AG09319 (cell line): Measurements from ENCODE around the gene ZC2HC1B.
A peak's percentile ranks its signal among the peaks of the same experiment; 100 is the strongest.

Experiments
- DNase-seq: peaks from one replicate; pipeline ENCODE4 v3.0.0-alpha.2; 2010; ENCODE audit warnings: low read depth; ENCODE audit errors: extremely low read depth
- TF ChIP-seq, protein P1 (sequence below): IDR thresholded peaks from 2 replicates; pipeline ENCODE4 v1.5.1; 2011; ENCODE audit warnings: low read depth, mild to moderate bottlenecking, inconsistent platforms, low read length, moderate library complexity

The ZC2HC1B gene

DNA sequence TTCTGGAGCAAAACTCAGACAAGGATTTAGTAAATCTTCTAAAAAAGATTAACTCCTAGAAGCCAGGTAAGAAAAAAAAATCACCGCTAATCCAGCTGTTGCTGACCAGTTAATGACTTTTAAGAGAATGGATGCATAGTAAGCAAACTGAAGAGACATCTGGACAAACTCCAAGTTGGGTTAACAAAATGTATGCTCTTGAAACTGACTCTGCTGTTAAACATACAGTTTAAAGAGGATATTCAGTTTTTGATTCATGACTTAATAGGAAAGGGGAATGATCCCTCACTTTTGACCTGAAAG is 73.3 kb downstream of the ZC2HC1B start:
- DNase-seq: no peak
- TF ChIP-seq, protein P1, sequence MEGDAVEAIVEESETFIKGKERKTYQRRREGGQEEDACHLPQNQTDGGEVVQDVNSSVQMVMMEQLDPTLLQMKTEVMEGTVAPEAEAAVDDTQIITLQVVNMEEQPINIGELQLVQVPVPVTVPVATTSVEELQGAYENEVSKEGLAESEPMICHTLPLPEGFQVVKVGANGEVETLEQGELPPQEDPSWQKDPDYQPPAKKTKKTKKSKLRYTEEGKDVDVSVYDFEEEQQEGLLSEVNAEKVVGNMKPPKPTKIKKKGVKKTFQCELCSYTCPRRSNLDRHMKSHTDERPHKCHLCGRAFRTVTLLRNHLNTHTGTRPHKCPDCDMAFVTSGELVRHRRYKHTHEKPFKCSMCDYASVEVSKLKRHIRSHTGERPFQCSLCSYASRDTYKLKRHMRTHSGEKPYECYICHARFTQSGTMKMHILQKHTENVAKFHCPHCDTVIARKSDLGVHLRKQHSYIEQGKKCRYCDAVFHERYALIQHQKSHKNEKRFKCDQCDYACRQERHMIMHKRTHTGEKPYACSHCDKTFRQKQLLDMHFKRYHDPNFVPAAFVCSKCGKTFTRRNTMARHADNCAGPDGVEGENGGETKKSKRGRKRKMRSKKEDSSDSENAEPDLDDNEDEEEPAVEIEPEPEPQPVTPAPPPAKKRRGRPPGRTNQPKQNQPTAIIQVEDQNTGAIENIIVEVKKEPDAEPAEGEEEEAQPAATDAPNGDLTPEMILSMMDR: no peak

DNA sequence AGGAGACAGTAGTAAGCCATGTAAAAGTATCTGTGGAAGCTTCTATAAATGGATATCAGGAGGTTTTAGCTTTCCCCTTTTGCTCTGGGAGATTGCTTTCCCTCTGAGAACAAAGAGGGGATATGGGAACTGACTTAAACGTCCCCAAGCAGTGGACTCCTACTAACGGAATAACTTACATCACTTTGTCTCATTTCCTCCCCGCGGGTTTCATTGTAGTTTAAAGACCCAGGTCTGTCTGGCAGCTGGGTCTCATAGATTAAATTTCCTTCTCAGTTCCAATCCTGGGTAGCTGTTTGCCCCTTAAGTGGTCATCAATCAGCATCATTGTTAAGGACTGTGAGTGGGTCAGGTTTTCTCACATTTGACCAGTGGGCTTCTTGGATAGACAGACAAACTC is 75.1 kb downstream of the ZC2HC1B start:
- DNase-seq: no peak
- TF ChIP-seq, protein P1: no peak

DNA sequence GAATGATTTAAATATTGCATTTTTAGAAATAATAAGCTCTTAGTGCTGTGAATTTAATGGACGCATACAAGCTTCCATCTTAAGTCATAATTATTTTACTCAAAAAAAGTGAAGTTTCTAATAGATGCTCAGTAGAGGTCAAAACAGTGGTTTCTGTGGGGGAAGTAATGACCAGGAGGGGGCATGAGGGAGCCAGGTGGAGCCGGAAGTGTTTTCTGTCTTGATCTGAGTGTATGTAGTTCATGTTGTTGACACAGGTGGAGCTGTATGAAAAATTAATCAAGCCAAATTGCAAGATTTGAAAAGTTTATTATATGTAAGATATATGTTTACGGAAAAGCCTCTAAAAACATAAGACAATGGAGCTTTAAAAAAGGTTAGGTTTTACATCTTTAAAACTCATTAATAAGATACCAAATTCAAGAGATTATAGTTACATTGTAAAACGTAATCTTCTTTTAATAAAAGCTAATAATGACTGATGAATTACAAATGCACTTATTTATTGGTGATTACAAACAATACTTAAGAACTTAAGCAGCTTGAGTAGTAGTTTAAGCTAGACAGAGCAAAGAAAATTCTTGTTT is 75.8 kb downstream of the ZC2HC1B start:
- TF ChIP-seq, protein P1: peak; percentile 67
- DNase-seq: no peak

DNA sequence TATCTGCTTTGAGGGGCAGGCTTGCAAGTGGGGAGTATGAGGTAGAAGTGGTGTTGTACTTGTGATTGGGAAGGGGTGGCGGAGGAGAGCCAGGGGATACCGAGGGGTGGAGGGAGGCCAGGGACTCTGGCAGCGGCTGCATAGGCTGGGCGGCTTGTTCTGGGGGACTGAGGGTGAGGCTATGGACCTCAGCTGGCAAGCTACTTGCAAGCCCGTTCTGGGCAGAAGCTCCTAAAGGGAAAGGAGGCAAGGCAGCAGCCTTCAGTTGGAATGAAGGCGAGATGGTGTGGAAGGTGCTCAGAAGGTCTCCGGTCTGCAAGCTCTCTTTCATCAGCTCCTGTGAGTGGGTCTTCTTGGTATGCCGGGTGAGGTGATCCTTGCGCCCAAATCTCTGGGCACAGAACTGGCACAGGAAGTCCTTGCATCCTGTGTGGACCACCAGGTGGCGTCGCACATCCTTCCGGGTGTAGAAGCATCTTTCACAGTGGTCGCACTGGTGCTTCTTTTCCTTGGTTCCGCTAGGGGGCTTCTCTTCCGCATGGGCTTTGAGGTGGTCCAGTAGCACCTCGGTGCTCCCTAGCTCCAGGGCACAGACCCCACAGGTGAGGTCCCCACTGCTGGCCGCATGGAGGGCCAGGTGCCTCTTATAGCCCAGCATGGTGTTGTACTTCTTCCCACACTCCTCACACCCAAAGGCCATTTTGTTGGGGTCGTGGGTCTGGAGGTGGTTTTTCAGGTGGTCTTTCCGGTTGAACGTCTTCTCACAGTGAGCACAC is 77.8 kb downstream of the ZC2HC1B start:
- no peak for DNase-seq
- TF ChIP-seq, protein P1: peak; percentile 73

DNA sequence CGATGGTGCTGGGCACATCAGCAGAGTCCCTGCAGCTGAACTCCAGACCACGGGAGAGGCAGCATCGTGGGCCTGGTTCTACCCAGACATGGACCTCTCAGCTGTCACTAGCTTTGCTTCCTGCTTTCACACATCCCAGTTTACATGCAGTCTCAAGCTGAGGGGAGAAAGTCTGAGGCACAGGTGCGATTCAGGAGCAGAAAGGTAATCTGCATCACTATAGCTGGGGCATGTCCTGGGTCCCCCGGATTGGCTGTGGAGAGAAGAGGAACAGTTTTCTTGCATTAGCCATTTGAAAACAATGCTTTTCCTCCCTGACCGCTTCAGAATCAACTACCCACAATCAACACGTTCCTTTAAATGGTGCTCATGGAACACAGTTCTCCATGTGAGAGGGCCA is 83.9 kb downstream of the ZC2HC1B start:
- TF ChIP-seq, protein P1: no peak
- no peak for DNase-seq

DNA sequence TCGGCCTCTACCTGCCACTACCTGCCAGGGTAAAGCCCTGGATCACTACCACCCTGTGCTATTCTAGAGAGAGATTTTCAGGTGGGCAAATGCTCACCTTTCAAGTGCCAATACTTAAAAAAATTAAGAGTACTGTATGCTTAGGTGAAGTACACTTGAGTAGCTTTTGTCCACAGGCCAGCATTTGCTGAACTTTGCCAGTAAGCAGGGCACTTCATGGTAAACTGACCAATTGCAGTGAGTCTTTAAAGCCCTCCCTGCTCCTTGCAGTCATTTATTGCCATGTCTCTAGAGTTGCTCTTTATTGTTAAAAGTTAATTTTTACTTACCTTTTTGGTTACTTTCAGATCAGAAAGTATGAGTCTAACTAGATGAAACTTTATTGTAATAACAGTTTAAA is 85.3 kb downstream of the ZC2HC1B start:
- no peak for DNase-seq

DNA sequence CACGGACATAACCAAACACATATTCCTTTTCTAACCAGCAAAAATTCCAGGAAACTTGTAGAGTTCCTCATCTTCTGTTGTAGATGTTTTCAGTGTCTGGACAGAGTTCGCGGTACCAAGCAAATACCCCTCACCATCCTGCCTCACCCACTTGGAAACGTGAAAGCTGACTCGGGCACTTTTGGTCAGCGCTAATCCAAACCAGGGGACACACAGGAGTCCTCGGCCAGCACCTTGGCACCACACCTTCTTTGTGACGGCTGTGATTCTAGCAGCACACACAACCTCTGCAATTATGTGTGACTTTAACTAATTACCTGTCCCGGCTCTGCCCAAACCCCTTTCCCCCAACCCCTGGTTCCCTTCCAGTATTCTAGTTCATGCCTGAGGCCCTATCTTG is 85.7 kb downstream of the ZC2HC1B start:
- no peak for DNase-seq
- TF ChIP-seq, protein P1: no peak

More for the DNA sequence above, 85.3 kb downstream of the ZC2HC1B start:
- TF ChIP-seq, protein P1: no peak
